DND-41 (cell line): ENCODE measurements around the gene PLA2G4E.

Experiments
- CTCF ChIP-seq: IDR thresholded peaks from 2 replicates; pipeline ENCODE4 v1.5.1; 2012; ENCODE audit warnings: borderline replicate concordance, low read length, moderate library complexity, mild to moderate bottlenecking; ENCODE audit not compliant: poor library complexity, severe bottlenecking; ENCODE audit errors: extremely low read depth
- EZH2 ChIP-seq: IDR thresholded peaks from 3 replicates; pipeline ENCODE4 v1.6.1; 2012; ENCODE audit warnings: borderline replicate concordance, low read depth, mild to moderate bottlenecking, moderate library complexity, low read length, inconsistent platforms; ENCODE audit not compliant: severe bottlenecking

- TF ChIP-seq CTCF = no peak
- no peak for TF ChIP-seq EZH2
These were observed 28.0 kb upstream of the PLA2G4E start for GRCh38 chr15:42048821-42049200.
